PC-3 (cell line): Measurements from ENCODE around the gene CAMK2B. TPM values are rescaled to one million over a fixed set of nuclear protein-coding genes. Genes with fewer than 3 reads are reported as not detected.

Source experiments
- ATAC-seq: fragments of 200-7000 bp; cut with Tn5 transposase; 2 replicates; pipeline ENCODE4 v1.9.1; 2020; ENCODE audit warnings: mild to moderate bottlenecking, moderate library complexity
- BruUV-seq: library from RNA; stranded (reverse); fragments of 400-500 nt; replicated peaks from 2 replicates; lab custom pipeline; 2021; lab: Mats Ljungman, UMichigan
- CTCF ChIA-PET: fragments of 300-600 bp; sonication (Branson Sonifier 250); formaldehyde crosslinking; loops from one replicate; lab custom pipeline; 2022; ENCODE audit warnings: antibody characterized with exemption; lab: Charles Lee
- POLR2A ChIA-PET: fragments of 300-600 bp; sonication (Branson Sonifier 250); formaldehyde crosslinking; loops from one replicate; lab custom pipeline; 2022; ENCODE audit warnings: antibody characterized with exemption; ENCODE audit not compliant: unreplicated experiment; lab: Charles Lee
- DNase-seq: peaks from one replicate; pipeline ENCODE4 v3.0.0-alpha.2; 2015
- H2AFZ ChIP-seq: fragments of 300-600 bp; sonication (generic); 2 replicates; pipeline ENCODE4 v1.6.0; 2016; ENCODE audit warnings: antibody characterized with exemption, low read length
- H3F3A ChIP-seq: fragments of 300-600 bp; sonication (generic); one replicate; pipeline ENCODE4 v1.6.0; 2017; ENCODE audit warnings: antibody characterized with exemption, low read length, control low read depth, mild to moderate bottlenecking; ENCODE audit not compliant: unreplicated experiment
- H3K27ac ChIP-seq: fragments of 300-600 bp; sonication (generic); 2 replicates; pipeline ENCODE4 v1.5.1; 2016; ENCODE audit warnings: mild to moderate bottlenecking, low read length
- H3K27me3 ChIP-seq: fragments of 300-600 bp; sonication (generic); 2 replicates; pipeline ENCODE4 v1.6.1; 2016; ENCODE audit warnings: low read length, mixed read lengths
- H3K36me3 ChIP-seq: fragments of 300-600 bp; sonication (generic); 2 replicates; pipeline ENCODE4 v1.6.1; 2016; ENCODE audit warnings: low read depth, mixed run types, low read length, mixed read lengths
- H3K4me1 ChIP-seq: fragments of 300-600 bp; sonication (generic); 2 replicates; pipeline ENCODE4 v1.5.1; 2016; ENCODE audit warnings: low read length; ENCODE audit not compliant: insufficient read depth
- H3K4me2 ChIP-seq: fragments of 300-600 bp; sonication (generic); 2 replicates; pipeline ENCODE4 v1.6.0; 2016; ENCODE audit warnings: low read length
- H3K4me3 ChIP-seq: fragments of 300-600 bp; sonication (generic); 2 replicates; pipeline ENCODE4 v1.5.1; 2016; ENCODE audit warnings: mild to moderate bottlenecking, low read length, mixed read lengths
- H3K79me2 ChIP-seq: fragments of 300-600 bp; sonication (generic); 2 replicates; pipeline ENCODE4 v1.6.1; 2017; ENCODE audit warnings: low read length, mixed read lengths
- H3K9ac ChIP-seq: fragments of 300-600 bp; sonication (generic); 2 replicates; pipeline ENCODE4 v1.6.0; 2016; ENCODE audit warnings: mild to moderate bottlenecking, low read length
- H3K9me2 ChIP-seq: fragments of 300-600 bp; sonication (generic); replicated peaks from 2 replicates; pipeline ENCODE4 v1.6.1; 2016; ENCODE audit warnings: mixed run types, low read length, mixed read lengths
- H3K9me3 ChIP-seq: fragments of 300-600 bp; sonication (generic); 2 replicates; pipeline ENCODE4 v1.6.1; 2016; ENCODE audit warnings: low read length, mixed read lengths
- H4K20me1 ChIP-seq: fragments of 300-600 bp; sonication (generic); 2 replicates; pipeline ENCODE4 v1.6.1; 2016; ENCODE audit warnings: low read length, mixed read lengths
- CTCF ChIP-seq: fragments of 300-600 bp; sonication (generic); conservative IDR thresholded peaks from 2 replicates; pipeline ENCODE4 v1.5.1; 2017; ENCODE audit warnings: antibody characterized with exemption, low read depth, mild to moderate bottlenecking, low read length
- EZH2 ChIP-seq: fragments of 300-600 bp; sonication (generic); IDR thresholded peaks from one replicate; pipeline ENCODE4 v1.6.1; 2017; ENCODE audit warnings: antibody characterized with exemption, mild to moderate bottlenecking, low read length; ENCODE audit not compliant: unreplicated experiment
- EZH2phosphoT487 ChIP-seq: fragments of 300-600 bp; sonication (generic); IDR thresholded peaks from 2 replicates; pipeline ENCODE4 v1.6.1; 2018; ENCODE audit warnings: mild to moderate bottlenecking, antibody characterized with exemption, low read length, borderline replicate concordance
- intact Hi-C: fragments of 100-400 bp; cut with micrococcal nuclease; formaldehyde crosslinking; loops from 2 replicates; pipeline ENCODE4 v1.9.0; 2023
- total RNA-seq: library from RNA; depleted of rRNA; stranded (reverse); fragments of >200 nt; gene quantifications from 2 replicates; pipeline ENCODE4 v1.2.3, GENCODE V29; 2014

The CAMK2B gene
- total RNA-seq, 1 experiment from 2014 or later, result 1.2 TPM

DNA sequence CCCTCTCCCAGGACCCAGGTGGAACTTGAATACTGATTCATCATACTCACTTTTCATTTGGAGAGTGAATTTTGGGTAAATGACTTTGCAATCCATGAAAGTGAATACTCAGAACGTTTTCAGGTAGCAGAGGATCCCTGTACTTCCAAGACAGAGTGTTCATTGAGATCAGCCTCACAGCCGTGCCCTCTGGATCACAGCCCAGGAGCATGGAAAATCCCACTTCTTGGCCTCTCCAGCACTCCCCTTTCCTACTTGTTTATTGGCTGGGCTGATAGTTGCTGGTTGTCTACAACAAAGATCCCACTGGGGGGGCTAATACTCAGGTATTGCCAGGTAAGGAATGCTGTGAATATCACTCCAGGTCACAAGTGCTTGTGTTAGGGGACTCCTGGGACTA is 142.0 kb downstream of the CAMK2B start:
- TF ChIP-seq EZH2phosphoT487 (no peak), CTCF (no peak), EZH2 (no peak)
- POLR2A ChIA-PET, result no interaction called here
- Histone ChIP-seq H3K4me2 (no peak overlapping the region), H2AFZ (no peak overlapping the region), H3K9ac (no peak overlapping the region), H4K20me1 (no peaks in the 10 kb centered on the region), H3K27me3 (no peaks in the 10 kb centered on the region), H3K36me3 (no peaks in the 10 kb centered on the region), H3K4me3 (no peak overlapping the region), H3K9me2 (no peaks in the 10 kb centered on the region), H3K27ac (no peak overlapping the region), H3K4me1 (peaks cover 17% of the 10 kb centered on the region), H3K9me3 (no peaks in the 10 kb centered on the region), H3F3A (no peaks in the 10 kb centered on the region), H3K79me2 (no peaks in the 10 kb centered on the region)
- CTCF ChIA-PET, result no interaction called here
- intact Hi-C loops, result no loop called here
- DNase-seq (no peak), ATAC-seq (no peak)
- no TSS peak for BruUV-seq

GRCh38 chr7:44182827-44183226 is 142.6 kb downstream of the CAMK2B start:
- intact Hi-C loops, result no loop called here
- POLR2A ChIA-PET, result no interaction called here
- no peak overlapping the region for H3K27ac ChIP-seq
- H4K20me1 ChIP-seq, result no peaks in the 10 kb centered on the region
- no peak for TF ChIP-seq EZH2
- TF ChIP-seq EZH2phosphoT487, result no peak
- no peak for TF ChIP-seq CTCF
- no peak overlapping the region for H3K4me3 ChIP-seq
- H3K4me1 ChIP-seq, result peaks cover 21% of the 10 kb centered on the region
- H3K9me3 ChIP-seq, result no peaks in the 10 kb centered on the region
- H2AFZ ChIP-seq, result no peak overlapping the region
- H3K36me3 ChIP-seq, result no peaks in the 10 kb centered on the region
- no peak overlapping the region for H3K9ac ChIP-seq
- no peak for DNase-seq
- no peak overlapping the region for H3K4me2 ChIP-seq
- no peaks in the 10 kb centered on the region for H3K9me2 ChIP-seq
- CTCF ChIA-PET, result no interaction called here
- H3F3A ChIP-seq, result no peaks in the 10 kb centered on the region
- no peak for ATAC-seq
- no peaks in the 10 kb centered on the region for H3K79me2 ChIP-seq
- H3K27me3 ChIP-seq, result no peaks in the 10 kb centered on the region
- BruUV-seq, result no TSS peak

- no peak overlapping the region for H3K4me3 ChIP-seq
- H3K79me2 ChIP-seq, result no peaks in the 10 kb centered on the region
- no peaks in the 10 kb centered on the region for H4K20me1 ChIP-seq
- no peaks in the 10 kb centered on the region for H3K9me3 ChIP-seq
- H3K27me3 ChIP-seq, result no peaks in the 10 kb centered on the region
- DNase-seq, result no peak
- CTCF ChIA-PET, result no interaction called here
- no peak overlapping the region for H3K9ac ChIP-seq
- H3K9me2 ChIP-seq, result no peaks in the 10 kb centered on the region
- no peaks in the 10 kb centered on the region for H3K36me3 ChIP-seq
- TF ChIP-seq EZH2, result no peak
- no peak for TF ChIP-seq CTCF
- no peak for TF ChIP-seq EZH2phosphoT487
- no peak overlapping the region for H3K4me2 ChIP-seq
- no TSS peak for BruUV-seq
- H2AFZ ChIP-seq, result no peak overlapping the region
- no peak for ATAC-seq
- POLR2A ChIA-PET, result no interaction called here
- intact Hi-C loops, result no loop called here
- H3F3A ChIP-seq, result no peaks in the 10 kb centered on the region
- no peak overlapping the region for H3K27ac ChIP-seq
- H3K4me1 ChIP-seq, result peaks cover 28% of the 10 kb centered on the region
Measured at GRCh38 chr7:44180631-44181030, 144.8 kb downstream of the CAMK2B start.
